HG03025 (cell line): ENCODE results near the gene ODF2L.
A peak's percentile ranks its signal among the peaks of the same experiment; 100 is the strongest.

Experiments used
- ATAC-seq: cut with Tn5 transposase; IDR thresholded peaks from one replicate; pipeline ENCODE4 v1.9.1; 2021; ENCODE audit warnings: mild to moderate bottlenecking, moderate library complexity; ENCODE audit not compliant: unreplicated experiment, low FRiP score

Gene ODF2L

GRCh38 chr1:86395751-86396497, at the start of gene ODF2L:
Gene ODF2L (minus strand): TSS chr1:86396323. CDS start chr1:86387027, 9,296 bp downstream.
- ATAC-seq: peak; percentile 100

GRCh38 chr1:86445919-86446318, 49.8 kb upstream of the ODF2L start:
- ATAC-seq: no peak

GRCh38 chr1:86441997-86442396, 45.9 kb upstream of the ODF2L start:
- ATAC-seq: no peak

GRCh38 chr1:86441581-86441980, 45.5 kb upstream of the ODF2L start:
- ATAC-seq: no peak

- no peak for ATAC-seq
Measured at GRCh38 chr1:86436041-86436440, 39.9 kb upstream of the ODF2L start.

GRCh38 chr1:86435327-86435726, 39.2 kb upstream of the ODF2L start:
- ATAC-seq: no peak

- no peak for ATAC-seq
Measured at GRCh38 chr1:86434059-86434458, 37.9 kb upstream of the ODF2L start.

- no peak for ATAC-seq
Measured at GRCh38 chr1:86430376-86430775, 34.3 kb upstream of the ODF2L start.

- ATAC-seq: no peak
Measured at GRCh38 chr1:86429835-86430234, 33.7 kb upstream of the ODF2L start.

GRCh38 chr1:86429122-86429725, 33.1 kb upstream of the ODF2L start:
- no peak for ATAC-seq

GRCh38 chr1:86423873-86424272, 27.8 kb upstream of the ODF2L start, which contains the start of gene CLCA2:
Gene CLCA2 (plus strand): TSS chr1:86424171. CDS start chr1:86424248, 77 bp downstream.
- no peak for ATAC-seq

GRCh38 chr1:86423473-86423872, 27.4 kb upstream of the ODF2L start:
- no peak for ATAC-seq

GRCh38 chr1:86421601-86422280, 25.6 kb upstream of the ODF2L start:
- no peak for ATAC-seq

- ATAC-seq: peak; percentile 83
Measured at GRCh38 chr1:86419277-86419903, 23.3 kb upstream of the ODF2L start.

GRCh38 chr1:86416343-86416742, 20.2 kb upstream of the ODF2L start:
- no peak for ATAC-seq

GRCh38 chr1:86410879-86411278, 14.8 kb upstream of the ODF2L start:
- ATAC-seq: no peak

GRCh38 chr1:86409416-86410021, 13.4 kb upstream of the ODF2L start:
- no peak for ATAC-seq

- ATAC-seq: peak; percentile 22
Measured at GRCh38 chr1:86396498-86396890, 371 bp upstream of the ODF2L start.

- ATAC-seq: no peak
Measured at GRCh38 chr1:86394416-86394815, 1.7 kb downstream of the ODF2L start.

GRCh38 chr1:86389307-86389706, 6.8 kb downstream of the ODF2L start:
- ATAC-seq: peak; percentile 83

- ATAC-seq: no peak
Measured at GRCh38 chr1:86388777-86389176, 7.3 kb downstream of the ODF2L start.
